GM21526 (cell line): ENCODE measurements around the gene DNAH8.

Experiments used
- ATAC-seq: cut with Tn5 transposase; IDR thresholded peaks from one replicate; pipeline ENCODE4 v1.9.1; 2021; ENCODE audit warnings: moderate library complexity; ENCODE audit not compliant: unreplicated experiment, low FRiP score

Gene DNAH8, protein sequence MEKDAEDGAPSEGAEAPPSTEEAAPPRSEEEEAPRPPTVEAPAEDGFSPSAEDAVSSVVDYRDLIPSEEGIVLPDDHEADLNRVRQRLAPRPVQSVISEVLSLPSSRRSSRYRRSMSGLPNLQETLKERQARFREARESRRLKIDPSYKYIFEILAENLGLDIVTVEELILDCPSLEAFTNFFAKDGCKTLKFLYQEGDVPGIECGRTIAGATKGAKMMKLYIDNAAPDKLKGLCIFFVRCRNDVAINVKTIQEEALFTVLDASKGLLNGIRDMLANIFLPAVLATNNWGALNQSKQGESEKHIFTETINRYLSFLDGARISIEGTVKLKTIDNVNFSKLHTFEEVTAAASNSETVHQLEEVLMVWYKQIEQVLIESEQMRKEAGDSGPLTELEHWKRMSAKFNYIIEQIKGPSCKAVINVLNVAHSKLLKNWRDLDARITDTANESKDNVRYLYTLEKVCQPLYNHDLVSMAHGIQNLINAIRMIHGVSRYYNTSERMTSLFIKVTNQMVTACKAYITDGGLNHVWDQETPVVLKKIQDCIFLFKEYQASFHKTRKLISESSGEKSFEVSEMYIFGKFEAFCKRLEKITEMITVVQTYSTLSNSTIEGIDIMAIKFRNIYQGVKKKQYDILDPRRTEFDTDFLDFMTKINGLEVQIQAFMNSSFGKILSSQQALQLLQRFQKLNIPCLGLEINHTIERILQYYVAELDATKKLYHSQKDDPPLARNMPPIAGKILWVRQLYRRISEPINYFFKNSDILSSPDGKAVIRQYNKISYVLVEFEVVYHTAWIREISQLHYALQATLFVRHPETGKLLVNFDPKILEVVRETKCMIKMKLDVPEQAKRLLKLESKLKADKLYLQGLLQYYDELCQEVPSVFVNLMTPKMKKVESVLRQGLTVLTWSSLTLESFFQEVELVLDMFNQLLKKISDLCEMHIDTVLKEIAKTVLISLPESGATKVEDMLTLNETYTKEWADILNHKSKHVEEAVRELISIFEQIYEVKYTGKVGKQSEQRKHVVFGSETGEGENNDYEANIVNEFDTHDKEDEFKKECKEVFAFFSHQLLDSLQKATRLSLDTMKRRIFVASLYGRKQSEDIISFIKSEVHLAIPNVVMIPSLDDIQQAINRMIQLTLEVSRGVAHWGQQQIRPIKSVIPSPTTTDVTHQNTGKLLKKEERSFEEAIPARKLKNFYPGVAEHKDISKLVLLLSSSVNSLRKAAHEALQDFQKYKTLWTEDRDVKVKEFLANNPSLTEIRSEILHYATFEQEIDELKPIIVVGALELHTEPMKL (N-terminal part only)

DNA sequence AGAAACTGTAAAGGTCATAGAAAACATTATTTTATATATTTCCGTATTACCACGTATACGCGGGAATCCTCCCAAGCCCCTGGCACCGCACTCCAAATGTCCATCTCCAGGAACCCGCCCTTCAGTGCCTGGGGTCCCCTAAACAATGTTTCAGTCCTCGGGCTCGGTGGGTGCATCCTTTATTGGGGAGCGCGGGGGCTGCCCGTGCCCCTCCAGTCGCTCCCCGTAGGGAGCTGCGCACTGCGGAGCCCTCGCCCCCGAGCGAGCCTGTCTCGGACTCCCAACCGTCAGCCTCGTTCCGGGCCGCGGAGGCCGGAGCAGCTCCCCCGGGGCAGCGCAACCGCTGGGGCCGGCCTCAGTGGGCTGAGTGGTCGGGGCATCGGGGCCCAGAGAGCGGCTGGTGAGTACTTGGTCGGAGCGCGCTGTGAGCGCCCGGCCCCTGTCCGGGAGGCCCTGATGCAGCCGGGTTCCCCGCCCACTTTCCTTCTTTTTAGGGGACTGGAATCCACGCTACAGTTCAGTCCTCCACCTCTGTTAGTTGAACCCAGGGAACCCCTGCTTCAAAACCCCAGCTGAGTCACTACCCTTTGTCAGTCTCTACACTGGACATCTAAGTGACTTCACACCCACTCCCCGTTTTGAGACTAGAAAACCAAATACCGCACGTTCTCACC is at the start of gene DNAH8:
Gene DNAH8, plus strand, starts transcription at position 296 of the 674 bp plus-strand sequence. CDS start 7,499 bp downstream, outside the sequence.
- ATAC-seq, result no peak

DNA sequence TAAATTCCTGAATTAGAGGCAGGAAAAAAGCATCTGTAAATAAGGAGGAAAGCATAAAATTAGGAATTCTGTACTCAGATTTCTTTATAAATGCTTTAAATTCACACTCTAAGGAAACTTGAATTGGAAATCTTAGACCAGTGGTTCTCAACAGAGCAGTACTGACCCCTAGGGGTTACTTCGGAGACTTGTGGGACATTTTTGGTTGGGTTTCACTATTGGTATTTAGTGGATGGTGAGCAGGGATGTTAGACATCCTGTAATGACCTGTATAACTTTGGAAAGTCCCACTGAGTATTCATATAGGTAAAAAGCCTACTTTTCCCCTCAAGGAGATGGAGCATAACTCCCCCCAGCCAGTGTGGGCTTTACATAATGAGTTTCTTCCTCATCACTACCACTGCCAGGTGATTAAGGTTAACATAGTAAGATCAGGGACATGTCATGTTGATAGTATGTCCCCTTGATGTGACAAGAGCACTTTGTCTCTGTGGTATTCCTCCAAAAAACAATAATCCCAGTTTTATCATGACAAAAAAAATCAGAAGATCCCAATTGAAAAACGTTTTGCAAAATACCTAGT is 43.1 kb upstream of the DNAH8 start:
- ATAC-seq, result no peak

DNA sequence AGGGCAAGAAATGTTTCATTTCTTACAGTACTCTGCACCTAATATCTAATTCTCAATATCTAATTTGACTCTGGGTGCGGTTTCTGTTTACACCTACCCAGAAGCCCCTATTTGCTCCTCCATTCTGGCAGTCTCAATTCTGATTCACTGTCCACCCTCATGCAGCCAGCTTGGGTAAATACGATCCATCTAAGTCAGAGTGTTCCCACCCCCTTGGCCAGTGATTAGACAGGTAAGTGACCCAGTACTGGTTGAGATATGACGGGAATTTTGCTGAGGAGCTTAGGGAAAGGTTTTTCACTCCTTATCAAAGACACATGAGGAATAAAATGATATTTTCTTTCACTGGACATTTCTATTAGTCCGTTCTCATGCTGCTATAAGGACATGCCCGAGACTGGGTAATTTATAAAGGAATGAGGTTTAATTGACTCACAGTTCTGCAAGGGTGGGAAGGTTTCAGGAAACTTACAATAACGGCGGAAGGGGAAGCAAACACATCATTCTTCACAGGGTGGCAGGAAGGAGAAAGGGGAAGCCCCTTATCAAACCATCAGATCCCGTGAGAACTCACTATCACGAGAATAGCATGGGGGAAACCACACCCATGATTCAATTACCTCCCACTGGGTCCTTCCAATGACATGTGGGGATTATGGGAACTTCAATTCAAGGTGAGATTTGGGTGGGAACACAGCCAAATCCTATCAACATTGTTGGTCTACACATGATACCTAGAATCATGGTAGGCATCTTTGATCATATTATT is 41.5 kb upstream of the DNAH8 start:
- ATAC-seq, result no peak

DNA sequence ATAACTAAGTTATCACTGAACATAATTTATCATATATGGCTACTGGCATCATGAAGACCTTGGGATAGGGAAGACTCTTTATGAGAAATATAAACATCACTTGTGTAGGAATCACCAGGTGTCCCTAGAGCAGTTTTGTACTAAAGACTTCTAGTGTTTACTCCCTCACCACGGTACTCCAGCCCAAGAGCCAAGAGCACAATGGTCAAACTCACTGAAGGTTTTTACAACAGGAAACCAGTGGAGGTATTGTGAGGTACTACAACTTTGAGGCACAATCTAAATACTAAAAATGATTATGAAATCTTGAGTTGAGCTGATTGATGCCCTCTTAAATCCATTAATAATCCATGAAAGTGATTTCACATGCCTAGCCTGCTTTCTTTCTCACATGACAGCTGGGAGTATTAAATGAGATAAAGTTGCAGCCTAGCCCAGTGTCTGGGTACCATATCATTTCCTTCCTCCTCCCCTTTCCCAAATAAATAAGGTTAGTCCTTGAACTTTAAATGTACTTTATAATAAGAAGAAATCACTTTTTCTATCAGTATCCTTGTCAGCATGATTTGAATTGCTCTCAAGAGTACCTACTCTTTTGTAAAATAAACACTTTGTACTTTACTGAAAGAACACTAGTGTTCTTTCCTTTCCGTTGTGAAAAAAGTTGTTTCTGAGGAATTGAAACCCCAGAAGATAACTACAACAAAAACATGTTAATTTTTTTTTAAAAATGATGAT is 38.7 kb upstream of the DNAH8 start:
- ATAC-seq, result no peak

DNA sequence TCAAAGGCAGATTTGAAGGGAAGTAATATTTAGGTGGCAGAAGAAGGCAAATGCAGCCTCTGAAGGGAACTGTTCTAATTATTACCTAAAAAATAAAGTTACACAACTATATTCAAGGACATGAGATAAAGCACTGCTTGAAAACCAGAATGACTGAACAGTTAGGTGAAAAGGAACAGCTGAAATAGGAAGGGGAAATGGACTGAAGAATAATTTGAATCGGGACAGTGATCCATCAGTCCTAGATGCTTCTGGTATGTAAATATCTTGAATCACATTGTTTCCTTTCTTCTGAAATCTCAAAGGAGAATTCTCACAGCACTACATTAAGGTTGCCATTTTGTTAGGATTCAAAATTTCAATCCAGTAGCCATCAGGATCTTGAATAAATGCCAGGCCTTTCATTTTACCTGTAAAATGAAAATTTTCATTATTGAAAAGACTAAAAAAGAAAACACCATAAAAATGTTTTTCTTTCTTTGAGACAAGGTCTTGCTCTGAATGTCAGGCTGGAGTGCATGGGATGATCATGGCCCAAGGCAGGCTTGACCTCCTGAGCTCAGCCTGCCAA is 38.1 kb upstream of the DNAH8 start:
- no peak for ATAC-seq

DNA sequence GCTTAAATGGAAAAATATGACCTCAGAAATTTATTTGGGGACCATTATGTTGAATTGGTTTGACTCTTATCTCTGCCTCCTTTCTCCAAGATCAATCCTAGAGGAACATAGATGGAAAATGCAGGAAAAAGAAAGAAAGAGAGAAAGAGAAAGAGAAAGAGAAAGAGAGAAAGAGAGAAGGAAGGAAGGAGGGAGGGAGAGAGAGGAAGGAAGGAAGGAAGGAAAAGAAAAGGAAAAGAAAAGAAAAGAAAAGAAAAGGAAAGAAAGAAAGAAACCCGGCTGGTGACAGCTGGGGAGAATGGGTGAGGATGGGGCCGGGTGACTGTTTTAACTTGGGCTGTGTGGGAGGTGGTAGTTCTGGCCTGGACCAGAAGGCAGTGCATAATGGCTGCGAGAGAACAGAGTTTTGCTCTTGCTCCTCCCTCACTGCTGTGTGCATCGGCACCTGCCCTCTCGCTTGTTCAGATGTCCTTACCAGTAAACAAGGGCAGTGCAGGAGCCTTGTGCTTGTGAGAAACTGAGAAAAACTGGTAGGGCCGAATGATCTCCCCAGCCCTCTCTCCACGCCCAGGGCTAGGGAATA is 36.8 kb upstream of the DNAH8 start:
- no peak for ATAC-seq

DNA sequence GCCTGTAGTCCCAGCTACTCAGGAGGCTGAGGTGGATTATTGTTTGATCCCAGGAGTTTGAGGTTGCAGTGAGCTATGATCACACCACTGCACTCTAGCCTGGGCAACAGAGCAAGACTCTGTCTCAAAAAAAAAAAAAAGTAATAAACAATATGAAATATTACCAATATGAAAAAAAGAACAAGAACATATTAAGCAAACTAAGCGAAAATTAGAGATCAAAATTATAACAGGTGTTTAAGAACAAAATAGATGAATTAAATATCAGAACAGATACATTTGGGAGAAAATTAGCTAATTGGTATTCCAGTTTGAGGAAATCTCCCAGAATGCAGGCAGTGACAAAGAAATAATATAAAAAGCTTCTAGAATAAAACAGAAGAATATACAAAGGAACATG is 35.4 kb upstream of the DNAH8 start:
- ATAC-seq, result no peak

DNA sequence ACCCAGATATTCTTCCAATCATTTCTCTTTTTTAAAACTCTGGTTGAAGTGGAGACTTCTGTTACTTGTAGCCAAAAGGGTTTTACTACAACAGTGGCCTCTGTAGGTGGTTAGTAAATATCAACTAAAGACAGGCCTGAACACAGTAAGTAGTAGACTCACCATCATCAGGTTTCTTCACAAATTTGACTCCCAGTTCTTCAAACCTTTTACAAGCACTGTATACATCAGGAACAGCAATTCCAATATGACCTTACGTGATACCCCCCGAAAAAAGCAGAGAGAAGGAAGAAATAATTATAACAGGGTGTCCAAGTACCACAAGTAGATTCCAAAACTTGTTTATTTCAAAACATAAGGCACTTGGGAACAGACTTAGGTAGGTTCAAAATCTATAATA is 33.3 kb upstream of the DNAH8 start:
- ATAC-seq, result no peak

DNA sequence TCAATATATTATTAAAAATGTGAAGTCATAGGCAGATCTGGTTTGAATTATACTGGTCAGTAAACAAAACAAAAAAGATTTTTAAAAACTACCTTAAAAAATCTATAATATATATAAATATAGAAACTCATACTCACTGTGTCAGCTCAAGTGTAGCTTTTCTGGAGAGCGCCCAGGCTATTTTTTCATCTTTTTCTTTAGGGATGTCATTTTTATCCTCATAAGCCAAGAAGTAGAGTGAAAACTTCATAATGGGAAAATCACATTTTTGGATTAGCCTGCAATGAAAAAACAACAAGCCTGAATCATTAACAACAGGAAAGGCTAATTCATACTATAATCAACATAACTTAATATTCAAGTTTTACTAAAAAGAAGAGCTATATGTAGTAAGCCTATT is 30.9 kb upstream of the DNAH8 start:
- ATAC-seq, result no peak

DNA sequence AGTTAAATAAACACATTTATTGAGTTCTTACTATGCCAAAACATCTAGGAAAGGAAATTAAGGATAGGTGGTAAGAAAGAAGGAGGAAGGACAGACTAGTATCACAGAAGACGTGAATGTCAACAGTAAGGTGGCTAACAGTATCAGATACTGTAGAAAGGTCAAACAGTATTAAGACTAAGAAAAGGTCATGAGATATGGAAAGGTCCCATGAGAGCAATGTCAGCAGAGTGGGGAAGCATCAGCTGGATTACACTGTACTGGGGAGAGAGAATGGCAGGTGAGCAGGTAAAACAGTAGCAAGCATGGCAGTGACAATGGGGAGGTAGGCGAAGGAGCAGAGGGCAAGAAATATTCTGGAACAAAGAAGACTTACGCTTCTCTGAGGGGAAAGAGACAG is 30.2 kb upstream of the DNAH8 start:
- no peak for ATAC-seq

DNA sequence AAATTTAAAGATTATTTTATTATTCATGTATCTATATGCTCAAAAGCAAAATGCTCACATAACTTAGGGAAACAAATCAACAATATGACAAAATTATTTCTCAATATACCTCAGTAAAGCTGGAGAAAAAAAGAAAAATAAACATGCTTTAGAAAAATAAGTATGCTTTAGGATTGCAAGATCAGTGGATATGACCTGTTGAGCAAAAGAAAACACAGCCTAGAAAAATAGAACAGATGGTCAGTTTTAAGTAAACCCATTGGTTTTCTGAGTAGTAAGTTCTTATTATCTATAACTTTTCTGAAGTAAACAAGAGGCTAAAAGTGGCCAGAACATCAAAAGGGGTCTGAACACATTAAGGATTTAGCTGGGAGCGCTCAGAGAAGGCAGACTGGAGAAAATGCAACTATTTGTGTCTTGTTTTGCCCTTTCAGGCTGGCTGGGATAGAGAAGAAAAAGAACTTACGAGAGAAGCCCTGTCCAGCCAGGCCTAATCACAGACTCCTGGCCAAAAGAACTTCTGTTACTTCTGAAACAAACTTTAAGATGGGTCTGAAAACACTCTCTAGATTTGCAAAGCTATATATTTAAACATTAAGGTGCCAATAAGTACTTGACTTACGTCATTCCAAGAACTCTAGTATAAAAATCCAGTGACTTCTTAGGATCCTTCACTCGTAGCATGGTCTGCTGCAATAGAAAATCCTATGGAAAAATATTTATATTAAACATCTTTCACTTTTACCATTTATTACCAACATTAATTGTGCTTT is 28.7 kb upstream of the DNAH8 start:
- ATAC-seq, result no peak

DNA sequence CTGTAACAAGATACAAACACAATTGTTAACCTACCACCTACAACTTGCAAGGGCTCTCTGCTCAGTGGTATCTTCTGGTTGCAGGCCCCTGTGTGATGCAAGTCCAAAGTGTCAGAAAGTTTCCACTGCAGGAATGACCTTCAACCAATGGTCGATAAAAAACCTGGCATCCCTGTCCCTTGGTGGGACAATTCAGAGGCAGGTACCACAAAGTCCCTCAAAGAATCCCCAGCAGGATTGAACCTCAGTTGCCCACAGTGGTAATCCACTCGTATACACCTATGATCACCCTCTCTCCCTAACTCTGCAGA is 28.1 kb upstream of the DNAH8 start:
- no peak for ATAC-seq

DNA sequence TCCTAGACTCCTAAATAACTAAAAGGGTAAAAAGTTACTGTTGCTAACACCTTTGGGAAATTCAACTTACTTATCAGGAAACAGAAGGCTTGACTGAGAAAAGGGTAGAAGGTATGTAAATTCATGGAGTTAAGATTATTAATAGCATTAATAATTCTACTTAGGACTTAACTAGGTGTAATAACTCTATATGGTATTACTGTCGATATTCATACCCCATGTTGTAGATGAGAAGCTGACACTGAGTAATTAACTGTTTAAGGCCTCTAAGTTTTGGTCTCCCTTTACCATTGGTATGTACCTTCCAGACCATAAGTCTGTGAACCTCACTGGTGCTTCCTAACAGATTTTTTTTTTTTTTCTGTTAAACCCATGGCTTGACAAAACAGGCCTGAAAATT is 27.6 kb upstream of the DNAH8 start:
- ATAC-seq, result no peak

DNA sequence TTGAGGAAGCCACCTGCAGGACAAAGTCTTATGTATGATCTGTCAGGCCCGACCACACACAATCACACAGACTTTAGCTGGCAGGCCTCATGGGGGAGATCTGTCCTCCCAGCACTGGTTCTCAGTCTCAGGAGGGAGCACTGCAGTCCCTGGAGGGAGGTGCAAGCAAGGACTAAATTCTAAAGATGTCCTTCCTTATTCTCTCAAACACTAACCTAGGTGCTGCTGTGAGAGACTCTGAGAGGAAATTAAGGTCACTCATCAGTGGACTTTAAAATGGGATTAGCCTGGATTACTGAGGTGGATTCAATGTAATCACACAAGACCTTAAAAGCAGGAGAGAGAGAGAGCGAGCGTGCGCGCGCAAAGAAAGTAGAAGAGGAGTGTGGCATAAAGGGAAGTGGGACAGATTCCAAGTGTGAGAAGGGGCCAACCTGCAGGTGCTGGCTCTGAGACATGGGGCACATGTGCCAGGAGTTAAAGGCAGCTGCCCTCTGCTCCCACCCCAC is 26.5 kb upstream of the DNAH8 start:
- ATAC-seq, result no peak

DNA sequence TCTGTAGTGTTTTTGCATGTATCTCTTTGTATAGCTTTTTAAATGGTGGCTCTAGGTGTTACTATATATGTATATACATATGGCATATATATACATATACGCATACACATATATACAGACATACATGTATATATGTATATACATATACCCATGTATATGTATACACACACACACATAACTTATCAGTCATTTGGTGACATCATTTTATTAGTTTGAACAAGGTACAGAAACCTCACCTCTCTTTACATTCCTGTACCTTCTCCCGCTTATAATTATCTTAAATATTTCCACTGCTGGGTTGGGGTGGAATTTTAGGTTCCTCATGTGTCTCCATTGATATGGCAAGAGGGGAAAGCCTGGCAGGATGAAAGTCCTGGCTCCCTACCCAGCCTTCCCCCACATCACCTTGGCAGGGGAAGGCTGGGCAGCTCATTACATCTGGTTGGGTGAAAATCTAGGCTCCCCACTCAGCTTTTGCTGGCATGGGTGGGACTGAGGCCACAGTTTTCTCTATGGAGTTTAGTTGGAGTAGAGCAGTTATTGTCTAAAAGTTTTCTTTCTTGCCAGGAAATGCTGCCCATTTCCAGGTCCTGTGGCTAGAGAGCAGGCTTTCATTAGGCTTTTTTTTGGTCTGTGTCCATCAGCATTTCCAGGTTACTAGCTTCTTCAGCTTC is 19.7 kb upstream of the DNAH8 start:
- ATAC-seq, result no peak

DNA sequence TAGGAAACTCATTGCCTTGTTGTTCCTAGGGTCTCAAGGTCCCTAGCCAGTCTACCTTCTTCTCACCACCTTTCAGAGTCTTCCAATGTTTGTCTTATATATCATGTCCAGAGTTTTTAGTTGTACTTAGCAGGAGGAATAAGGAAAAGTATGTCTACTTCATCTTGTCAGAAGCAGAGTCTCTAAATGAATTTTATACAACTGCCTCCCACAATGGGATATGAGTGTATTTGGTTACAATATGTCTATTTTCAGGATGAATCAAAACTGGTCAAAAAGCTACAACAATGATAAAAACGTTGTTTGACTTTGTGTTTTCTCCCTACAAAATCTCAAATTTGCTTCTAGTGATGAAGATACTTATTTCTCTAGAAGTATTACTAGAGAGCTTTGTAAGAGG is 19.2 kb upstream of the DNAH8 start:
- no peak for ATAC-seq

DNA sequence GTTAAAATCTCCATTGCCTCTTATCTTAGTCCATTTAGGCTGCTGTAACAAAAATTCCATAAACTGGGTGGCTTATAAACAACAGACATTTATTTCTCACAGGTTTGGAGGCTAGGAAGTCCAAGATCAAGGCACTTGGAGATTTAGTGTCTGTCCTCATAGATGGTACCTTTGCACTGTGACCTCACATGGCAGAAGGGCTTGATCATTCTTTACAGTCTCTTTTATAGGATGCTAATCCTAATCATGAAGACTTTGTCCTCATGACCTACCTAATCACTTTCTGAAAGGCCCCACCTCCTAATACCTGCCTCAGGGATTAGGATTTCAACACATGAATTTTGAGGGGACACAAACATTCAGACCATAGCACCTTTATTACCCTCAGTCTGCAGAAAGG is 18.8 kb upstream of the DNAH8 start:
- ATAC-seq, result no peak
